Stromal cell of bone marrow (primary cell): ENCODE results near the gene ITPR1.
A peak's percentile ranks its signal among the peaks of the same experiment; 100 is the strongest.

Experiments
- DNase-seq: peaks from one replicate; pipeline ENCODE4 v3.0.0-alpha.2; 2012; ENCODE audit warnings: low read depth

The ITPR1 gene

DNA sequence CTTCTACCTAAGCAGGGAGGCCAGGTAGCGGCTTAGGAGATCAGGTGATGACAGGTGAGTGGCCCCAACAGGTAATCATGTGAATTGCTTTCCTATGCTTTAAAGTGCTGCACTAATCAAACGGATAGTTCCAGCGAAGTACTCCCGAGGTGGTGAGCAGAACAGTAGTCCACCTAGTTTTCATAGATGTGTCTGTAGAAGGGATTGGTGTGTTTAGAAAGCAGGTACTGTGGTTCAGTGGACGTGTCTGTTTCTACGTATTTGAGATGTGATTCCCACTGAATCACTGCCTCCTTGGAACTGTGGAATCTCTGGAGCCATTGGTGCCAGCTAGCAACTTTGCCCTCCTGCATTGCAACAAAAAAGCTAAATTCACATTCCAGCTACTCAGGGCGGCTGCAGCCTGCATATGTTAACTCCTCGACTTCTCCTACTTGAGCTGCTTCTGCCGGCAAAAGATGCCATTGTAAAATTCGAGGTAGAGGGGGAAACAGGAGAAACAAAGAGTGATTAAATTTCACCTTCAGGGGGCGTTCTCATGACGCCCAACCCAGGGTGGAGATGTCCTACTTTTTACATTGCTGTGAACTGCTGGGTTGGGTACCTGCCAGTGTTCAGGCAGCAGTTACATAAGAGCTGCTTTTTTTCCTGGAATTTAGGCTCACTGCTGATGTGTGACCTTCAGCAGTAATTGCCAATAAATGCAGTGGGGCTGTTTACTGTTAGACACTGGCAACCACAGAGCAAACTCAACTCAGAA, 227.3 kb downstream of the ITPR1 start:
- peak; percentile 72 for DNase-seq

GRCh38 chr3:4721511-4721911, 228.4 kb downstream of the ITPR1 start:
- DNase-seq = peak; percentile 72

DNA sequence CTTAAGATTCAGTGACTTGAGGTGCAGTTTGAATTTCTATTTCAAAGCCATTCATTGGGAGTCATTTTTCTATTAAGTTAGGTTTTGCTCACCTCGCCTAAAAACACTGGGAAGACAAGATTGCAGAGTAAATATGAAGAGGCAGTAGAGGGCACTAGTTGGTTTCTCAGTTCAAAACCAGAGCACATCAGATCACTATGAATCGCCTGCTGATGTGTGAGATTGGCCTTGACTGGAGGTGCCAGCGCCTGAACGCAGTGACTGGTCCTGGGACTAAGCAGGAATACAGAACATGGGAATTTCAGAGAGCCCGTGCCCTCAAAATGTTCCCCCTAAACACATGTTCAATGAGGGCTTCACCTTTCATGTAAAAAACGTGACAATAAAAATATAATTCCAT, 229.0 kb downstream of the ITPR1 start:
- DNase-seq = no peak

DNA sequence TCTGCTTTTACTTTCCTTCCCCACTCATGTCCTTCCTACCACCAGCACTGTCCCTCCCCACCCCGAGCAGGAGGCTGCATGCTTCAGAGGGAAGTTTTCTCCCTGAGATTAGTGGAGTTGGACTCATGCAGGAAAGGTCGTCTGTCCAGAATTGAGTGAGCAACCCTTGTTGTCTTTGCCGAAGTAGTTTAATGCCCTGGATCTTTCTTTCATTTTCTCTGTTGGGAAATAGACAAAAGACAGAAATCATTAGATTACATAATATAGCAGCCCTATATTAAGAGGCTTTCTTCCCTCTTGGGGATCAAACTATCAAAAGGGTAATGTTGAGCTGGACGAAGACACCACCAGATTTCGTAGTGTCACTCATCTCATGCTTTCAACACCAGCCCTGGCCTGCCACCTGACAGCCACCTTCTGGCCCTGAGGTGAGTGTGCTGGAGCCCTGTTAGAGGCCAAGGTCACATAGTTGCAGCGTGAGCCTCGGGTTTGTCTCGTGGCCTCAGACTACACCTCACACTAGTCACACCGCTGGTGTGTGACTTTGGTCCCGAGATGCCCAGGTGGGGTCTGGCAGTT, 231.0 kb downstream of the ITPR1 start:
- DNase-seq = no peak

DNA sequence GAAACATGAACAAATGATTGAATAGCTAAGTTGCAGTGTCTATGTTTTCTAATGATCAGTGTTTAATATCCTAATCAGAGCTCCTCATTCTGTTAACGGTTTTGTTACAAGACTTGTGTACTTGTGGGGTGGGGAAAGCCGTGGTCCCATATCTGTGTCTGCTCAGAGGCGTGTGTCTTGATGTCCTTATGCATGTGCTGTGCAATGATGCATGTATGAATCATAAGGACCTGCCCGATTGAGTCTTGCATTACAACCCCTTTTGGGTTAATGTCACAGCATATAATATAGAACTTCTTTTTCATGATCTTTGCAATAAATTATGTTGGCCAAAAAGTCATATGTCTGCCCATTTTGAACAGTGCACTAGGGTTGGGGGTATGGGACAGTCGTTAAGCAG, 233.4 kb downstream of the ITPR1 start:
- no peak for DNase-seq

DNA sequence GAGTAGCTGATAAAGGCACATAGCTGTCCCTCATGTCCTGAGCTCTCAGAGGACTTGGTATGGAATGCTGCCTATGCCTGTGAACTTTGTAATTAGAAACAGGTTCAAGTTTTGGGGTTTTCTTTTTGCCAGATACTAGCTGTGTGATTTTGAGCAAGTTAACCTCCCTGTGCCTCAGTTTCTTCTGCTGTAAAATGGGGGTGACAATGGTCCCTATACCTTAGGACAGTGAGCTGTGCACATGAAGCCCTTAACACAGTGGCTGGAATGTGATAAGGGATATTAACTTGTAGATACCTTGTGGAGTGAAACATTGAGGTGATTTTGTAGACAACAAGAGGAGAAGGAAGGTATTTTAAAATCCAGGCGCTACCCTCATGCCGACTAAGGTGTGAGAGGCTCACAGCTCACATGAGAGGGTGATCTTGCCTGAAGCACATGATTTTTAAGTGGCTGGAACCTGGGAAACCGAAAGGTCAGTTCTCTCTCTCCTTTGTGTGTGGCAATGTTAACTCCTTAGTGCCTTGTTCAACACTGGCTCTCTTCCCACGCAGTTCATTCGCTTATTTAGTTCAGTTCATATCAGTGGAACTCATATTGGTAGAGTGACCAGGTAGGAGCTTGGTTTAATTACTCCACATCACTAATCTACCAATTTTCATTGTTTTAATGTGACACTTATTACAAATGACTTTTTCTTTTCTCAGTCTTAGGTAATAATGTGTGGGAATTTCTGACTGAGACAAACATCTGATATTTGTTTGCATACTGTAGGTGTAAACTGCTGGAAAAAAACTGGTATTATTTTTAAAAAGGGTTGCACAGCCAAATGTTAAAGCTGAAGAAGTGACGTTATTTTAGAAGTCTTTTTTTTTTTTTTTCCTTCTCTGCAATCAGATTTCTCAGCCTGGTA, 236.2 kb downstream of the ITPR1 start:
- DNase-seq = no peak

- no peak for DNase-seq
Measured at GRCh38 chr3:4730719-4731118, 237.6 kb downstream of the ITPR1 start.

GRCh38 chr3:4731543-4732111, 238.5 kb downstream of the ITPR1 start:
- no peak for DNase-seq

GRCh38 chr3:4732925-4733324, 239.8 kb downstream of the ITPR1 start:
- no peak for DNase-seq

DNA sequence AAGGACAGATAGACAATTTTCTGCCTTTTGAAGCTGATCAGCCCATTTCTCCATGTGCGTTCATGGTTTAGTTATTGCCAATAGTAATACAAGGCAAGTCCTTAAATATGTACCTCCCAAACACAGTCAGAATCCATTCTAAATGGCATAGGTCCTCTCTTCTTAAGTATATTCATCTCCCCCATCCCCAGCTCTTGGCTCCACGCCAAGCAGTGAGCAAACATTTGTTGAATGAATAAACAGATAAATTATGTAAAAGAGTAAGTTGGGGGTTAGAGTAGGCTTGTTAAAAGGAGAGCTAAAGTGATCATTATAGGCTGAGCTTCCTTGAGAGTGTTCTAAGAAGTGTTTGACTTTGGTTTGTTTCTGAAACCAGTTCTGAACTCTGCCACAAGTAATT, 241.3 kb downstream of the ITPR1 start:
- no peak for DNase-seq

GRCh38 chr3:4735243-4735642, 242.1 kb downstream of the ITPR1 start:
- DNase-seq = no peak

DNA sequence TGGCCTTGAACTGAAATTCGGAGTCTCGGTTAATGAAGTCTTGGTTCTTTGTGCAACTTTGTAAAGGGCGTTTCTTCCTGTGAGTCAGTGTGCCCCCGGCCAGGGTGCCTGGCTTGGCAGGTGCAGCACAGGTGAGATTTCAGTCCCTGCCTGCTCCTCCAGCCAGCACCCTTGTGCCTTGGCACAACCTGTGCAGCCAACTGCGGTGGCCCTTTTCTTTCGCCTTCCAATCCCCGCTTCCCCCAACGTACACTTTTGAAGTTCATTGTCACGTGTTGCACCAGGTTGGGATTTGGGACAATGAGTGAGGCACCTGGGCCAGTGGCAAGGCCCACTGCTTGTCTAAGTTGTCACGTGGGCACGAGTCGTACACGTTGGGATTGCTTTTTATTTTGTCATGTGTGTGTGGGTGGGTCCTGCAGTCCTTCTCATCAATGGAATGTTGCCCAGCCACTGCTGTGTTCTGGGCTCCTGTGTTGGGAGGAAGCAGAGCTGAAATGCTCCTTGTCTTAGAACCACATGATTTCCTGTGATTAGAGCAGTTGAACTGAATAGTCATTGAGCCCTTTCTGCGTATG, 243.2 kb downstream of the ITPR1 start:
- DNase-seq = no peak

DNA sequence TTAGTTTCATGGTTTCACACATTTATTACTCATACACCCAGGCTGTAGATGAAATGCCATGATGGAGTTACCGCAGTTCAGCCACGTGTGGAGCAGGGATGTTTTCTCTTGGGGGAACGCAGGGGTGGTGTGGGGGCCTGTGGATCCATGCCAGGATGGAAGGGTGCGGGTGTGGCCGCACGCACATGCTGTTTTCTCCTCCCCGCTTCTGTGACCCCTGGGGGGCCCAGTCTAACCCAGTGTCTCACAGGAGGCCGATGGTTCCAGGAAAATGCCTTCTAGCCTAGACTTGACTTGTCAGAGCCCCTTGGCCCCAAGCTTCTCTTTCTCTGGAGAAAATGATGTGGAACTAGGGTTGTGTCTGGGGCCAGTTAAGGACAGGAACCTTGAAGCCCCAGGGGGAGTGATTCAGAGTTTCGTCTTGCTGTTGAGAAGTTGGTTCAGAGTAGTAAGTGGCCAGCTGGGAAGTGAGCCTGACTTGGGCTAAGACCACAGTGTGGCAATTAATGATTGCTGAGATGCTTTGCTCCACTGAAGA, 245.7 kb downstream of the ITPR1 start:
- DNase-seq = peak; percentile 65

DNA sequence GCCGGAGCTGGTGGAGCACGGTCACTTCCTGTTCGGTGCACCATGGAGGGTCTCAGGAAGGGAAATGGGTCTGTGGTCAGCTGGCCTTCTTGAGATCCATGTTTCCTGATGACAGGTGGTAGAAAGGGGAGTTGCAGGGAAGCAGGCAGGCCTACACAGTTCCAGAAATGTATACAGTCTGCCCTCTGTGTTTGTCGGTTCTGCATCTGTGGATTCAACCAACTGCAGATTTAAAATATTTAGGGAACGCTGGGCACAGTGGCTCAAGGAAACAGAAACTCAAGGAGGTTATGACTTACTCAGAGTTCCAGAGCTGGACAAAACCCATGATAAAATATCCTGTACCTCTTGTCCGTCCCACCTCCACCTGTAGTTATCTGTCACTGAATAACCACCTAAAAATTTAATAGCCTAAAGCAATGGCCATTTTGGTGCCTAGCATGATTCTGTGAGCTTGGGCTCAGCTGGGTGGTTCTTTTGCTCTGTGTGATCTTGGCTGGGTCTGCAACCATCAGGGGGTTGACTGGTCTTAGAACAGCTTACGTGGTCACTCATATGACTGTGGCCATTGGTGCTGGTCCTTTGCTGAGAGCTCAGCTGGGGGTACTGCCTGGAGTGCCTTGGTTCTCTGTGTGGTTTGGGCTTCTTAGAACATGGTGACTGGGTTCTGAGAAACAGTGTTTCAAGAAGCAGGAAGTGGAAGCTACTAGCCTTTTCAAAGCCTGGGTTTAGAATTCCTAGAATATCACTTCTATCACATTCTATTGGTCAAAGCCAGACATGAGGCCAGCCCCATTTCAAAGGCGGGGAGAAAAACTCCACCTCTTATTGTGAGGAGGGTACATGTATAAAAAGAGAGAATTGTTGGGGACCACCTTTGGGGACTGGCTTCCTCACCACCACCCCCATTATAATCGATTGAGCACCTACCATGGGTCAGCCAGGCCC, 246.4 kb downstream of the ITPR1 start:
- no peak for DNase-seq

DNA sequence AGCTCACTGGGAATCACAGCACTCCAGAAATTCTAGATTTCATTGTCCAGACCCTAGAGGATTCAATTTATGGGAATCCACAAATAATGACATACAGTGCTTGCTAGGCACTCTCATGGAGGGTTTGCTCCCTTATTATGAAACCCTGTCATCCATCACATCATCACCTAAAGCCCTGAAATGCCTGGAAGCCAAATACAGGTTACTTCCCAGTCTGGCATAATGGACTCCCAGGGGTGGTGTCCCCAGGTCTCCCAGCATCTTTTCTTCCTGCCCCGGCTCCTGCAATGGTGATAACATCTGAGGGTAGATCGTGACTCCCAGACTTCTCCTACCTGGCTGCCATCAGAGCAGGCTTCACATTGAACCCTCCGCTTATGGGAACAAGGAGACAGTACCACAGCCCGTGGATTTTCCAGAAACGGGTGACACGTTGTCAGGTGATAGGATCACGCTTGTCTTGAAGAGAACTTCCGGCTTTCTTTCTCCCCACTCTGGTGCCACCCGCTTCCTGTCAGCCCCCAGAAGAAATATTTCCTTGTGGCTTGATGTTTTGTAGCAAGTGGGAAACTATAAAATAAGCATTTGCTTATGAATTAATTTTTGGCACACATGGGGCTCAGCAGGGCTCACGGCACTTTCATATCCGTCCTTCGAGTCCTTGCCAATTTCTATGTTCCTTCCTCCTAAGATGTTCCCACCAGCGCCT, 247.4 kb downstream of the ITPR1 start:
- no peak for DNase-seq

- no peak for DNase-seq
Measured at GRCh38 chr3:4741106-4741403, 247.9 kb downstream of the ITPR1 start.

DNA sequence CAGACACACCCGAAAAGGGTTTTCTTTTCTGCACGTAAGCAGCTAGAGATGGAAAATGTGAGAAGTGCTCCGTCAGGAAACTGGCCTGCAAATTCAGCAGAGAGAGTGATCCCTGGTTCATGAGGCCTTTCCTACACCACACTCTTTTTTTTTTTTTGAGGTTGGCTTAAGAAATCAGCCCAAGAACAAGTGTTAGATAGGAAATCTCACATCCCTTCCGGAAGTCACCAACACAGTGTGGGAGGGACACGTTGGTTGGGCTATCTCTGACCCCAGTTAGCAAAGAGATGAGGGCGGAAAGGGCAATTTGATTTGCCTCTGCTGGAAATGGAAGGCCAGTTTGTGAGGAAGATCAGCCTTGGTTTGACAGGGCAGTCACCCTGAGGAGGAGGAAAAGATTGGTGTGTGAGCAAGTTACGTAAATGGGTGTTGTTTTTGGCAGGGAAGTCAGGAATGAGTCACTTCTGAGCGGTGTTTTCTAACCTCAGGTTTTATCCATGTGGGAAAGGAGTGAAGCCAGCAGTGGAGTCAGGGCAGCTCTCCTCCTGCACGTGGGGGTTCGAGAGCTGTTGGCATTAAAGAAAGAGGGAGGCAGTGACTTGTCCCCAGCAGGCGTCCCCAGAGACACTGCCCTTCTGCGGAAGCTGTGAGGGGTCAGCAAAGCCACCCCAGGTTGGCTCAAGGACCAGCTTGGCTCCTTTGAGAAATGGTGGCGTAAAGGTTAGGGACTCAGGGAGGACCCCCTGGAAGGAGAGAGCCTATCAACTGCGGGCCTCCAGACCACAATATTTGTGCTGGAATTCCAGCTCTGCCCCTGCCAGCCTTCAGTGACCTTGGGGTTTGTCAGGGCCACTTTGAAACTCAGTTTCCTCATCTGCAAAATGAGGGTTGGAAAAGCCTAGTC, 248.5 kb downstream of the ITPR1 start:
- DNase-seq = peak; percentile 97

DNA sequence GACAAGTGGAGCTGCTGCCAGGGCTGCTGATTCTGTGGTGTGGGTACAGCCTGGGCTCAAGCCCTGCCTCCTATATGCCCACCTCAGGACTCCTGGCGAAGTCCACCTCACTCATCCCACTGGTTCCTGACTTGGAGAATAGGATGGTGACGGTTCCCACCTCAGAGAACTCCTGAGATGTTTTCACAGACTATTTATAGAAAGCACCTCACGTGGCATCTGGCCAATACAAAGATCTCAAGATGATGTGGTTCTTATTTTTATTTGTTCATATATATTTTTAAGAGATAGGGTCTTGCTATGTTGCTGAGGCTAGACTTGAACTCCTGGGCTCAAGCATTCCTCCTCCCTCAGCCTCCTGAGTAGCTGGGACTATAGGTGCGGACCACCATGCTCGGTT, 249.2 kb downstream of the ITPR1 start:
- no peak for DNase-seq

DNA sequence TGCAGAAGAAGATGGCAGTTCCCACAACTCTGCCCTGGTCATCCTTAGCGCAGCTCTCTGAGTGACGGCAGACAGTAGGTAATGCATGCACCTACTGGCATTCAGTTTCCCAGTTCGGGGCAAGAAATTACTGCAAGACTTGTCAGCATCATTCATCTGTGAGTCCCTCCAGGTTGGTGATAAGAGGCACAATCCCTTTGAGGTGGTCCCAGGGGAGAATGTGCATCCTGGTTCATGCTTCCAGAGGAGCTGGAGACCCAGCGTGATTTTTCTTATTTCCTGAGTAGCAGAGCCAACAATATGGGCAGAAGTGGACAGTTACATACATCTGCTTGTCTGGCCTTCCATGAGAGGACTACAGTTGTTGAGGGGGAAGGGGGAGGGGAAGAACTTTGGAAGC, 250.2 kb downstream of the ITPR1 start:
- DNase-seq = no peak
